Measurements from ENCODE around the gene CLTB.
"Not testable (repeated sequence)": the region's sequence is repeated elsewhere in the genome, so short reads cannot be mapped to it uniquely, and the experiment has no call there.

GRCh38 chr5:176442911-176443310, 26.6 kb upstream of the CLTB start:
- TF ChIP-seq SP1, SUZ12, FOXK2 (IDR thresholded peaks at IDR 0.05): not testable (repeated sequence)
